Left forelimb (tissue), 1 donor: ENCODE measurements around the gene CHST11.

ENCODE experiments used
- DNase-seq: peaks from one replicate; pipeline ENCODE4 v3.0.0-alpha.2; 2018; ENCODE audit warnings: low spot score

Gene CHST11

DNA sequence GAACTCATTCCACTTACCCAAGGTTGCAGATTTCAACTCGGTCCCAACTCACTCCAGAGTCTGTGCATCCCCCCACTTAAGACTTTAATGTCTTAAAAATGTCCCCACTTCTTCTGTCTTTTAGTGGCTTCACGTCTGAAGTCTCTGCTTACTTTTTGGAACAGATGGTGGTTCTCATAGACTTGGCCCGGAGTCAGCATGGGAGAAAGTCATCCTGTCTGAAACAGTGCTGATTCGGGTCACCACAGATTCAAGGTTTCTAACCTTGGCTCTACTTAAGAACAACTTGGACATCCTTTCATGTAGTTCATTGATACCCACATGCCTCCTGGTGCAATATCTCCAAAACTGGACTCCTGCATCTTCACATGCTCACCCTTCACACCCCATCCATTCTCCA is 26.0 kb downstream of the CHST11 start:
- no peak for DNase-seq

DNA sequence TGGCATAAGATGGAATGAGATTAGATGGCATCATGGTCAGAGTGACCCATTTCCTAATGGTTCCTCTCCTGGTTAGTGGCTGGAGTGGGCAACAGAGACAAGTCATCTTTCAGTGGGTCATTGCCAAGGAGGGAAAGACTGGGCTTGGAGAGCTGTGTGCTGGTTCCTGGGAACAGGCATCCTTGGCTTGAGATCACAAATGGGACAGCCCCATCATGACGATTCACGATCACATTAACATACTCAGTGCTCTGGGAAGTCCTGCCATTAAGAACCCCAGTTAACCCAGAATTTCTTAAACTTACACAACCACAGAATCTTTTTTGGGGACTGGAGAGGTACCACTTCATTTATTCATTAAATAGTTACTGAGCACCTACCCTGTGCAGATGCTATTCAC is 27.3 kb downstream of the CHST11 start:
- no peak for DNase-seq

DNA sequence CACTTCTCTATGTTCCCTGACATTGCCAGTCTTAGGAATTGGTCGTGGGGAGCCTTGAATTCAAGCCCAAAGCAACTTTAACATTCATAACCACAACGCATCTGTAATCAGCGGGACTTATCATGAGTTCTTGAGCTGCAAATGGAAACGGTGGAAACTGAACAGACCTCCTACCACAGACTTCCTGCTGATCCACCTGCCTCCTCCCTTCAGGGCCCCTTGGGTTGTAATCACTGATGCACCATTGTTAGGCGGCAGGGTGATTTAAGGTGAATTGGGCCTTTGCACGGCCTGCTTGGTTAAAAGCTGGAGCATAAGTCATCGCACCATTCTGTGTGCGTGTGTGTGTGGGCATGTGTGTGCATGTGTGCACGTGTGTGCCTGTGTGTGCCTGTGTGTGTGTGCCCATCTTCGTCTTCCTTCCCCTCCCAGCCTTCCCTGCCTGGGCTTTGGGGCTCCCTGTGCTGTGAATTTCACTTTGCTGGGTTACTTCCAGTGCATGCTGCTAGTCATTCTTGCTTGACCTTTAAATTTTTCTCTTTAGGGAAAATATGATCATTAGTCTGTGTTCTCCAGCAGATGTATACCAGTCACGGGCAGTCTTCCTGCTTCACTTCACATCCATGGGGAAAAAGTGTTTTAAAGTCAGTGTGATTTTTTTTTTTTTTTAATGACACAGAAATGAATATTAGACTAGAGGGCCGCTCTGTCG is 29.1 kb downstream of the CHST11 start:
- no peak for DNase-seq

DNA sequence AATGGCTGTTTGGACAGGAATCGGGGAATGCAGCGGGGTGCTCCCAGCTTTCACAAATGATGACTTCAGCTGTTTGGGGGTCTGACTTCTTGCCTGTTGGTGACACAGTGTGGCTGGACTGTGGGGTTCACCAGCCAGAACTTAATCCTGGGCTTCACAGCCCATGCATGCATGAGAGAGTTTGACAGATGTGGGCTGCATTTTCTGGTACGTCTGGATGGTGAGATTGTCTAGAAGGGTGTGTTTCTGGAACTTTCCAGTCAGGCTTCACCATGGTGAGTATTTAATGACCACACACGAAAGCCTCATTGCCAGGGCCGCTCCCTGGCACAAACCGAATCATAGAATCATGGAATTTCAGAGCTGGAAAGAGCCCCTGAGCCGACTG is 29.6 kb downstream of the CHST11 start:
- no peak for DNase-seq

DNA sequence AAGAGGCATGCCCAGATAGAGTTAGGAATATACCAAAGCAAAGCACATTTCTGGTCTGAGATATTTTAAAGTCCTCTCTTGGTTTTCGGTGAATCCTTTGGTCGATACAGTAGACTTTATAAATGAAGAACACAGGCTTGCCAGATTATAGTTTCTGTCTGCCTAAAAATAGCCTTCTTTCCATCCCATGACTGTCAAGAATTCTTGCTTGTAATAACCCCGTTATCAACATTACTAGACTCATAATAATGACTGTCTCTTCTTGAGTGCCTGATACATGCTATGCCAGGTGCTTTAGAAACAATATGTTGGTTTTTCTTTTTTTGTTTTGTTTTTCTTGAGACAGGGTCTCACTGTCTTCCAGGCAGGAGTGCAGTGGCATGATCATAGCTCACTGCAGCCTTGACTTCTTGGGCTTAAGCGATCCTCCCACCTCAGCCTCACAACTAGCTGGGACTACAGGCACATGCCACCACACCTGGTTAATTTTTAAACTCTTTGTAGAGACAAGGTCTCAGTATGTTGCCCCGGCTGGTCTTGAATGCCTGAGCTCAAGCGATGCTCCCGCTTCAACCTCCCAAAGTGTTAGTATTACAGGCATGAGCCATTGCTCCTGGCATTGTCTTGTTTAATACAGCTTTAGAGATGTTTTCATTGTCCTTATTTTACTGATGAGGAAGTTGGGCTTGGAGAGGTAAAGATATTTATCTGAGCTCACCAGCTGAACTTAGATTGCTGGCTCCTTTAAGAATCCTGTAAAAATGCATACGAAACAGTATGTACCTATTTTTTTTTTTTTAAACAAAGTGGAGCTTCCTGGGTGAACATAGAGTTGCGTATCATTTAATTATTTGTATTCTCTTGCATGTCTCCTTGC is 30.4 kb downstream of the CHST11 start:
- DNase-seq, result no peak

DNA sequence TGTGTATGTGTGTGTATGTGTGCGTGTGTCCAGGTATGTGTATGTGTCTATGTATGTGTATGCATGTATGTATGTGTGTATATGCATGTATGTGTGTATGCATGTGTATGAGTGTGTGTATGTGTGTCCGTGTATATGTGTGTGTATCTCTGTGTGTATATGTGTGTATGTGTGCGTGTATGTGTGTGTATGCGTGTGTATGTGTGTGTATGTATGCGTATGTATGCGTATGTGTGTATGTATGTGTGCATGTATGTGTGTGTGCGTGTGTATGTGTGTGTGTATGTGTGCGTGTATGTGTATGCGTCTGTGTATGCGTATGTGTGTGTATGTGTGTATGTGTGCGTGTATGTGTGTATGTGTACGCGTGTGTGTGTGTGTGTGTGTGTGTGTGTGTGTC is 31.6 kb downstream of the CHST11 start:
- DNase-seq, result no peak

DNA sequence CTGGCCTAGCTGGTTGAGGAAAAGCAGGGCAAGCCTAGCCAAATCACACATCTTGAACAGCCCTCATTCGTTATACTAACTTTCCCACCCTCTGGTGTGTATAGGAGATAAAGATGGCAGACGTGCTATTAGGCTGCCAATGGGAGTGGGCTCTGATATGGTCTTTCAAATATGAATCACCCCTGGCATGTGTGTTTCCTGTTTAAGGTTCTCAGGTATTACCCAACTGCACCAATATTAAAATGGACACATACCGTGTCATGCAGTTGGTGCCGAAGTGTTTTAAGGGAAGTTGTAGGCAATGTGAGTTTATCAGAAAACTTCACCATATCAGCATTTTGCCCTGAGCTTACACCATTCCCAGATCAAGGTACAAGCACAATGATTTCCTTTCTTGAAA is 33.4 kb downstream of the CHST11 start:
- no peak for DNase-seq

DNA sequence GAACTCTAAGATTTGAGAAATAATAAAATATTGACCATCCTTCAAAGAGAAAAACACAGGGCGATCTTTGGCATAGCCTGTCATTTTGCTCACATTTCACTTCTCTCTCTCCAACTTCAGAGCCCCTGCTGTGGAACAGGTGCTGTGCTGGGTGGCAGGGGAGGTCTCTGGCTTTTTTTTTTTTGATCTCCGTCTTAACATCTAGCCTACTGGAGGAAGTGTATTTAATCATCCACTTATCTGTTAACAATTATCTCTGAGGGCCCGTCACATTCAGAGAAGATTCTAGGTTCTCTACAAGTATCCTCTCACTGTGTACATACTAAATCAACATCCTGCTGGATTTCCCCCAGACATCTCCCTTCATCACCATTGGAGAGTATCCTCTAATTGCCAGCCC is 34.1 kb downstream of the CHST11 start:
- DNase-seq, result no peak

DNA sequence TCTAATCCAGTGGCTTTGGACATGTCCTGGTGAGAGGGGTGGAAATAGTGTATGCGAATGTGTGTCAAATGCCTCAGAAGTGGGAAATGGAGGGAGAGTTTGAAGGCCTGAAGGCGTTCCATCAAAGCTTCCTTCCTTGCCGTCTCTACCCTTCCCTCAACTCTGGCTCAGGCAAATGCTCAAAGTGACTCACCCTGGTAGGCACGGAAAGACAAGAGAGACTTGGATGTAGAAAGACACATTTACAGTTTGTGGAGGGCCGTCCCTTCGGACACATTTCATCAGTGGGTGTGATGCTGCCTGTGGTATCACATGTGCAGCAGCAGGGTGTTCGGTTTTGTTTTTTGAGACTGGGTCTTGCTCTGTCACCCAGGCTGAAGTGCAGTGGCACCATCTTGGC is 36.7 kb downstream of the CHST11 start:
- no peak for DNase-seq

DNA sequence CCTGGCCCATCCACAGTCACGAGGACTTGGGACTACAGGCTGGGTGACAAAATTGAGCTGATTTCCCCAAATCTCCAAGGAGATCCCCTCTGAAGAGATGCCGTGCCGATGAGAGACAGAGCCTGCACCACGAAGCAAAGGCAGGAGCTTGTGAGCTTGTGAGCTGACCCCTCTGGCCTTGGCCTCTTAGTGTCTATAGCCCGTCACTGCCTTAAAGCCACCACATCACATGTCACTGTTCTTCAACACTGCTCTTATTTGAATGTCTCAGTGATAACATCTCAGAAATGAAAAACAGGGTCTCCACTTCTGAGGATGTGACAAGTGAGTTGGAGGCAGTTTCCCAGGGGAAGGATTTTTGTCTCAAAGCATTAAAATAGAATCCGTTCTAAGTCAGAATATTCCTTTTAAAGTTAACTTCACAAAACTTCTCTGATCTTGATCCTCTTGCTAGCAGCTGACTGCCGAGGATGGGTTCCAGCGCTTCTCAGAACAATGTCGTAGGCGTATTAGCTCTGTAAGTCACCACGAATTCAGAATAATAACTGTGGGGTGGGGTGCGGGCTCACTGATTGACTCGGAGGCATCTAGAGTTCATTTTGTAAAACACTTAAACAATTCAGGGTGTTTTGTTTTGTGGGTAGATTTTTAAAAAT is 37.5 kb downstream of the CHST11 start:
- DNase-seq, result no peak

DNA sequence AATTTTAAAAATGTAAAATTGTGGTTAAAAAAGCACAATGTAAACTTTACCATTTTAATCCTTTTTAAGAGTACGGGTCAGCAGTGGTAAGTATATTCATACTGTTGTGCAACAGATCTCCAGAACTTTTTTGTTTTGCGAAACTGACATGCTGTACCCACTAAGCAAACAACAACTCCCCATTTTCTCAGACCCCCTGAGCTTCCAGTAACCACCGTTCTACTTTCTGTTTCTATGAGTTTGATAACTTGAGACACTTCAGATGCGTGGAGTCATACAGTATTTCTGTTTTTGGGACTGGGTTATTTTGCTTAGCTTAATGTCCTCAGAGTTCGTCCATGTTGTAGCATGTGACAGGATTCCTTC is 38.0 kb downstream of the CHST11 start:
- DNase-seq, result no peak

DNA sequence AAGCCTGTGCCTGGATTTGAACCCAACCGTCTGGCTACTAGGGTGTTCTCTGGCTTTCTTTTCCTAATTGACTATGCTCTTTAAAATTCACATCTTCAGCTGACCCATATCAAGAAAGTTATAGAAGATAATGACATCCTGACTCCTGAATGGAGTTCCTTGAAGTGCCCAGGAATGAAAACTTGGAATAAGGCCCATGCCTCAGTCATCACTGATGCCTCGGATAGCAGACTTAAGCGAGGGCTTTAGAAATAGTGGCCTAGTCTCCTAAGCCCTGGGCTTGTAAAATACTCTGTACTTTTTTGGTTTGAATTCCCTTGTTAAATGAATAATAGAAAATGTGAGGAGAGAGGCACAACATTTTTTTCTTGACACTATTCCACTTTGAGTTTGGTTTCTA is 39.0 kb downstream of the CHST11 start:
- DNase-seq, result no peak

DNA sequence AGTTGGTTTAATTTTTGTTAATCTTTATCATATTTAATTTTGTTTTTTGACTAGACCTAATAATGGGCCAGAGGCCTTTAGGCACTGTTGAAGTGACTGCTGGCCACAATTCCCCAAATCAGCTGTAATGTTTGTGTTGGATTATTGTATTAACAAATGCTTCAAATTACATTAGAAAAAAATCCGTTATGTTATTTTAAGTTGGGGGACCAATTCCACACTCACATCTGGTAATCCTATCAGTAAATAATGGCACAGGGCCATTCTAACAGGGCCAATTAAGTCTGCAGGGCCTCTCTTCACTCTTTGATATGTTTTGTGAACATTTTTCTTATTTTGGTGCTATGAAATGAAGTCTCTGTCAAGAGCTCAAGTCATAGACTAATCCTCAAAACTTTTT is 39.6 kb downstream of the CHST11 start:
- DNase-seq, result no peak

DNA sequence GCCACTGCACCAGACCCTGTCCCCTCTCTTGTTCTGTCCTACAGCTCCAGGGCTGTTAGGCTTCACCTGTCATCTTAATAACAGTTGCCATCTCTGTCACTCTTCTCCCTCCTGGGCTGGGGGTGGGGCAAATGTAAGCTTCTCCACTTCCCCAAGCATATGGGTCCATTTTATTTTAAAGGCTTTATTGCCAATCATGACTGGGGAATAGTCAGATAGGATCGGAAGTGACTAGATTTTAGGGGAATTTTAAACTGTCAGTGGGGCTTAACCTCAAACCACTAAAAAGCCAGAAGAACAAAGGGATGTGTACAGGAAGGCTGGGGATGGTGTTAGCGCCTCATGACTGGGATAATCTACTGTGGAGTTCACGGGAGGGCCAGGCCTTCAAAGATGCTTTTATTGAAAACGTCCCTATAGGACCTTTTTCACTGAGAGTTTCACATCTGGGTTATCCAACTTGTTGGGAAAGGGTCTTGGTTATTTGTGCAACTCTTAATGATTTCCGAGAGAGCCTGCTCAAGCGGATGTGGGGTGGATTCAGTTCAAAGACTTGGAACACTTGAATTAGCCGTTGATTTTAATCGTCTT is 41.6 kb downstream of the CHST11 start:
- no peak for DNase-seq

DNA sequence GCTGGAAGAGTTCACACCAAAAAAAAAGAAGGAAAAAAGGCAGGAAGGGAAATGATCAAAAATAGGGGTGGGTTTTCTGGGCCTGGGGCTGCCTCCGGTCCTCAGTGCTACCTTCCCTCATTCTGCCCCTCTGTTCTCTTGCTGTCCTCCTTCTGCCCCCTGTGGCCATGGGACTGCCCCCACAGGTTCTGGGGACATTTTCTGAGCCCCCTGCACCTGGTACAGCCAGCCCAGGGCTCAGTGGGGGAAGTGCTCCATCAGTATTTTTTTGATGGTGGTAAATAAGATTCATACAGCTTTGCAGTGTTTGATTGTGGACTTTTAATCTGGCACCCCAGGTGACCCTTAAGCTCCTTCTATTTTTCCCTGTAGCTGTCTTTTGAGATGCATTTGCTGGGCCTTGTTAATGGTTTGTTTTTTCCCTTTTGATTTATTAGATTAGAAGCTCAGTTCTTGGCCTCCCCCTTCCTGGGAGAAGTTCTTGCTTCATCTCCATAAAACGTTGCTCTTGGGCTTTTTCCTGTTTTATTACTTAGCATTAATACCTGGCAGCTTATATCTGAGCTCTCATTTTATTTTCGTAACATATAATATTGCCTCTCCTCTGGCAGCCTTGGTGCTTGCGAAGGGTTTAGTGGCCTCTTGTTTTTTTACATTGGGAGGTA is 43.1 kb downstream of the CHST11 start:
- DNase-seq, result no peak

DNA sequence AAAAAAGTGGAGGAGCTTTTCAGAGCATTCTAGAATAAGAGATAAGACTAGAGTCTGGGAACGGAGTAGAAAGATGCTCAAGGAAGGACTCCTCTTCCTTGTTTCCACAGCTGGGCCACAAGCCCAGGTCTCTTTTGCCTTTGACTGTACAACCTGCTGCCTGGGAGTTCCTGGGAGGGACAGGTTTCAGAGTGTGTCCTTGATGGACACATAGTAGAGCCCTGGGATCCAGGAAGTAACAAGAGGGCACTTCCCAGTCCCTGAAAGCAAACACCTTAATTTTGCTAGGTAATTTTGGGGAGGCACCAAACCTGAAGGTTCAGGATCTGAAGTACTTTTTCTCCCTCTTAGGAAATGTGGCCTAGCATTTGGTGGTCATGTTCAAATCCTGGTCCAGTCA is 44.4 kb downstream of the CHST11 start:
- no peak for DNase-seq

DNA sequence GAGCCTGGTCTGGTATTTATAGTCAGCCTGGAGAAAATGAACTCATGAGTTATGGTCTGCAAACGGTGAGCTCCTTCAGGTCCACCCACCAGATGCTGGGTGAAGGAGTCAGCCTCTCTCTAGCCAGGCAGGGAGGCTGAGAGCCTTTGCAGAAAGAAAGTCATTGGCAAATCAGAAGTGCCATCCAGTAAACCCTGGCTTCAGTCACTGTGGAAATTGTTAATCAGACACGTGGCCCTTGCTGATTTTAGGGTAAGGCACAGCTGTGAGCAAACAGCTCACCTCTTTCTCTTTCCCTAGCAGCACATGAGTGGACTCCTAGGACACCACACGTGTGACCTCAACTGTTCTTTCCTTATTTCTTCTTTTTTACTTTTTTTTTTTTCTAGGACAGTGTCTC is 44.9 kb downstream of the CHST11 start:
- DNase-seq, result no peak

DNA sequence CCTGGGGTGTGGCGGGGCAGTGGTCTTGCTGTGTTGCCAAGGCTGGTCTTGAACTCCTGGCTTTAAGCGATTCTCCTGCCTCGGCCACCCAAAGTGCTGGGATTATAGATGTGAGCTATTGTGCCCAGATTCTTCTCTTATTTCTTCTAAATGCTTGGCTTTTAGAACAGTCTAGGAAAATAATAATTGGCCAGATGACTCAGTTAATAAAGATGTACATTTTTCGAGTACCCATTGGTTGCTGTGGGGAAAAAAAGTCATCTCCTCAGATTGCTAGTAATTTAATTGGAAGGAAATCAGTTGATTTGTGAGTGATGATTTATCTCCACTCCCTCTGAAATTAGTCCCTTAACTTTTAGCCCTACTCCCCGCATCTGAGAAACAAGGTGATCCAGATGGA is 45.5 kb downstream of the CHST11 start:
- DNase-seq, result no peak

DNA sequence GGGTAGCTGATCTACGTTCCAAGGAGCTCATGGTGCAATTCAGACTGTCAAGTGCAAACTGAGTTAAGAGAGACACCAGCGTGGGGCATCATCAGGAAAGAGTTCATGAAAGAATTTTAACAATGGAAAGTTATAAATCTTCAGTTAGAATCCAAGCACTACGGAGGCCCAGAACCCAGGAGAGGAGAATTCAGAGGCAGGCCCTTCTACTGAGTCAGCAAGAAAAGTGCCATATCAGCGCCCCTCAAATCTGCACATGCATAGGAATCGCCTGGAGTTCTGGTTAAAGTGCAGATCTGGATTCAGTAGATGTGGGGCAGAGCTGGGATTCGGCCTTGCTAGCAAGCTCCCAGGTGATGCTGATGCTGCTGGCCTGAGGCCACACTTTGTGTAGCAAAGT is 45.9 kb downstream of the CHST11 start:
- no peak for DNase-seq

DNA sequence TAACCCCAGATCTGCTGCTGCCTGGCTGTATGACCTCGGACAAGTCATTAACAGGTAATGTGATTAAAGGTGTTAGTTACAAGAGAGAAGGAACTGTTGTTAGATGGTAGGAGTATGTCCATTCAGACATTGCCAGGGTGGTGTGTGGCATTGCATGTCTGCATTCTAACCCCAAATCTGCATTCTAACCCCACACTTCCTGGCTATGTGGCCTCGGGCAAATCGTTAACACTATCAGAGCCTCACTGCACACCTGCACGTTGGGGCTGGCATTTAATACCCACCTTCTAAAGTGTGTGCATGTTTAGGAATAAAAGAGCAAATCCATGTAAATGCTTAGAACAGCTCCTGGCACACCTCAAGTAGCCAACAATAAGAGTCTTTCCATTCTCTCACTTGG is 46.4 kb downstream of the CHST11 start:
- no peak for DNase-seq

DNA sequence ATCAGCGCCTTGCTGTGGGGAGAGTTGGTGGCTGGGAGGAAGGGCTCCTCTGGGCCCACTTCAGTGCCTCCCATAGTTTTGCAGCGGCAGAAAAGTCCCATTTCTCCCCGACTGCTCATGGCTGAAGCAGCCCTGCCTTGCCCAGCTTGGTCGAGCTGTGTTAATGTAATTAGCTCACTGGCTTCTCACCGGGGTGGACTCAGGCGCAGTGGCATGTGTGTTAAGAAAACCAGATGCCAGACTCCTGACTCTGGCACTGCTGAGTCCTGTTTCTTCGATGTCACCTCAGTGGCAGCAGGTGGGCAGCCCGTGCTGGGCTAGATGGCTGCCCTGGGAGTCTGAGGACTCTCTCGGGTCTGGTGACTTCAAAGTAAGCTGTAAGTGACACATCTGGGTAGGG is 47.4 kb downstream of the CHST11 start:
- no peak for DNase-seq

DNA sequence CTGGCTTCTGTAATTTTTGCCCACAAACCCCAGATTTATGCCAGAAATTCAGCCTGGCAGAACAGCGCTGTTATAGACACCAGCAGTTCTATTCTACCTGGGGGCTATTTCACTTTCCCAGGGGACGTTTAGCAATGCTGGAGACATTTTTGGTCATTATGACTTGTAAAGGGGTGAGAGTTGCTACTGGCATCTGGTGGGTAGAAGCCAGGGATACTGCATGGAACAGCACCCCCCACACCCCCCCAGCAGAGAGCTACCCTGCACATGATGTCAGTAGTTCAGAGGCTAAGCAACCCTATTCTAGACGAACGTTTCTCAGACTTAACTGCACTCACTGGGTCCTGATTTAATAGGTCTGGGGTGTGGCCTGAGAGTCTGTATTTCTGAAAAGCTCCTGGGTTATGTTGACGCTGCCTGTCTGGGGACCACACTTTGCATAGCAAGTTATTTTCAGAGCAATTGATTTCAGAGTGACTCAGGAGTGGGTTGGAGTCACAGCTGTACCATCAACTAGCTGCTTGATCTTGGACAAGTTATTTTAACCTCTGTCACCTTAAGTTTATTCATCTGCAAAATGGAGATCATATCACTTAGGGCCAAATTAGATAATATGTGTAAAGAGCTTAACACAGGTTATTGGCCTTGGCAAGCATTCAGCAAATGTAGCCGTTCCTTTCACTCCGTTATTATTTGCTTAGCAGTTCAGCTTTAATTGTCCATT is 48.5 kb downstream of the CHST11 start:
- no peak for DNase-seq
